Activated naive CD8-positive, alpha-beta T cell (primary cell): ENCODE measurements around the gene VSNL1.

Experiments used
- H3K27ac Mint-ChIP-seq: one replicate; pipeline ENCODE4 v1.8.0; 2021; ENCODE audit warnings: mixed read lengths
- H3K27me3 Mint-ChIP-seq: one replicate; pipeline ENCODE4 v1.8.0; 2021; ENCODE audit warnings: mixed read lengths
- H3K36me3 Mint-ChIP-seq: one replicate; pipeline ENCODE4 v1.8.0; 2021; ENCODE audit warnings: mixed read lengths
- H3K4me1 Mint-ChIP-seq: one replicate; pipeline ENCODE4 v1.8.0; 2021; ENCODE audit warnings: low read depth, mixed read lengths
- H3K4me3 Mint-ChIP-seq: one replicate; pipeline ENCODE4 v1.8.0; 2021; ENCODE audit warnings: mild to moderate bottlenecking, mixed read lengths
- H3K9me3 Mint-ChIP-seq: one replicate; pipeline ENCODE4 v1.8.0; 2021; ENCODE audit warnings: low read depth, mixed read lengths

VSNL1 gene

DNA sequence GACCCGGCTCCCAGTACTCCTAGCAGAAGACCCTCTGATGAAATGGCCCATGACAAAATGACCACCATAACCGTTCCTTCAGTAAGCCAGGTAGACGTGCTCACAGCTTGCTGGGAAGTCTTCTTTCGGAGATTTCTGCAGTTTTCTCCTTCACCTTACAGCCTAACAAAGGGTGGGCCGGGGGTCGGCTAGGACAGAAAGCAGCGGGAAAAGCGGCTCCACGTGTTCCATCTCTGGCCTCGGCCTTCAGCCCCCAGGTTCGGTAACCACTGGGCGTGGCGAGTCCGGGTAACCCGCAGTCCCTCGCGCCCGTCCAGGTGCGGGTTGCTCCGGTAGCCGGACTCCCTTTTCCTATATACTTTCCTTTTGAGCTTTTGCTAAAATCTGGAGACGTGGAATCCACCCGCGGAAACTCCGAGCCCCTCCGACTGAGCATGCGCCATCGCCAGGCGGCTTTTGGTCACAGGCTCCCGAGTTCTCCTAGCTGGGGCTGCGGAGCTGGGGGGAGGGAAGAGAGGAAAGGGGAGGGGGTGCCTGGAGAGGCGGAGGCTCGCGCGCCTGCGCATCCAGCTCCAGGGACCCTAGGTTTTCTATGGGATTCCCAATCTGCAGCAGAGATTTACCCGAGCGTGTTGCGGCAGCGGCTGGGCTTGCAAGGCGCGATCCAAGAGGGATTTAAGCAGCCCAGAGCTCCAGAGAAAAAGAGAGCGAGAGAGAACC, at the start of gene VSNL1:
VSNL1 (plus strand) TSS at position 604 of the 720 bp plus-strand sequence. CDS start 51,379 bp downstream, outside the sequence.
- peaks cover 38% of the 10 kb centered on the region for H3K27me3 Mint-ChIP-seq
- H3K4me3 Mint-ChIP-seq: no peak within 1 kb of the TSS
- H3K4me1 Mint-ChIP-seq: peaks cover 4% of the 10 kb centered on the region
- no peaks in the 10 kb centered on the region for H3K9me3 Mint-ChIP-seq
- no peak within 1 kb of the TSS for H3K27ac Mint-ChIP-seq
- no peaks in the 10 kb centered on the region for H3K36me3 Mint-ChIP-seq

GRCh38 chr2:17495590-17495989, 44.9 kb upstream of the VSNL1 start:
- Mint-ChIP-seq H3K36me3 (no peaks in the 10 kb centered on the region), H3K27me3 (no peaks in the 10 kb centered on the region), H3K4me3 (no peak overlapping the region), H3K27ac (no peak overlapping the region), H3K4me1 (no peaks in the 10 kb centered on the region), H3K9me3 (no peaks in the 10 kb centered on the region)

DNA sequence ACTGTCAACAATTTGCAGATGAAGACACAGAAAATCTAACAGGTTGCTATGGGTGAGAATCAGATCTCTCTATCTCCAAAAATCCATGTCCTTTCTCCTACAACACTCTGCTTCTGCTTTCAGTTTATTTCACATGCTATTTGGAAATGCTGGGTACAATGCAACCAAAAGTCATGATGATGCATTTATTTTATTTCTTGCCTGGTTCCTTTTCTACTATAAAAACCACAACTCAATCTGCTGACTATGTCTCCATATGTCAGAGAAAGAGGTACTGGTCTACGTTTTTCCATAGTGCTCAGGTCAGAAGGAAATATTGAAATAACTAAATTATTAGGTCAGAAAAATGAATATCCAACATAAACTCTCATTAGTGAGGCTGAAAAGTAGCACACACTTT, 42.8 kb upstream of the VSNL1 start:
- H3K4me3 Mint-ChIP-seq: no peak overlapping the region
- no peaks in the 10 kb centered on the region for H3K4me1 Mint-ChIP-seq
- no peaks in the 10 kb centered on the region for H3K27me3 Mint-ChIP-seq
- no peaks in the 10 kb centered on the region for H3K9me3 Mint-ChIP-seq
- H3K36me3 Mint-ChIP-seq: no peaks in the 10 kb centered on the region
- H3K27ac Mint-ChIP-seq: no peak overlapping the region

- Mint-ChIP-seq H3K27ac (no peak overlapping the region), H3K4me1 (no peaks in the 10 kb centered on the region), H3K27me3 (no peaks in the 10 kb centered on the region), H3K9me3 (no peaks in the 10 kb centered on the region), H3K36me3 (no peaks in the 10 kb centered on the region), H3K4me3 (no peak overlapping the region)
Observed at GRCh38 chr2:17506736-17507616, 33.5 kb upstream of the VSNL1 start.

- H3K9me3 Mint-ChIP-seq: peaks cover 4% of the 10 kb centered on the region
- no peak overlapping the region for H3K4me3 Mint-ChIP-seq
Observed at GRCh38 chr2:17515652-17516051, 24.8 kb upstream of the VSNL1 start.

GRCh38 chr2:17517481-17518211, 22.9 kb upstream of the VSNL1 start:
- Mint-ChIP-seq H3K36me3 (no peaks in the 10 kb centered on the region), H3K4me3 (no peak overlapping the region), H3K4me1 (no peaks in the 10 kb centered on the region), H3K9me3 (peaks cover 4% of the 10 kb centered on the region), H3K27me3 (peaks cover 18% of the 10 kb centered on the region), H3K27ac (no peak overlapping the region)

More at GRCh38 chr2:17515652-17516051, 24.8 kb upstream of the VSNL1 start:
- H3K27ac Mint-ChIP-seq: no peak overlapping the region
- no peaks in the 10 kb centered on the region for H3K36me3 Mint-ChIP-seq
- peaks cover 15% of the 10 kb centered on the region for H3K27me3 Mint-ChIP-seq
- H3K4me1 Mint-ChIP-seq: no peaks in the 10 kb centered on the region

DNA sequence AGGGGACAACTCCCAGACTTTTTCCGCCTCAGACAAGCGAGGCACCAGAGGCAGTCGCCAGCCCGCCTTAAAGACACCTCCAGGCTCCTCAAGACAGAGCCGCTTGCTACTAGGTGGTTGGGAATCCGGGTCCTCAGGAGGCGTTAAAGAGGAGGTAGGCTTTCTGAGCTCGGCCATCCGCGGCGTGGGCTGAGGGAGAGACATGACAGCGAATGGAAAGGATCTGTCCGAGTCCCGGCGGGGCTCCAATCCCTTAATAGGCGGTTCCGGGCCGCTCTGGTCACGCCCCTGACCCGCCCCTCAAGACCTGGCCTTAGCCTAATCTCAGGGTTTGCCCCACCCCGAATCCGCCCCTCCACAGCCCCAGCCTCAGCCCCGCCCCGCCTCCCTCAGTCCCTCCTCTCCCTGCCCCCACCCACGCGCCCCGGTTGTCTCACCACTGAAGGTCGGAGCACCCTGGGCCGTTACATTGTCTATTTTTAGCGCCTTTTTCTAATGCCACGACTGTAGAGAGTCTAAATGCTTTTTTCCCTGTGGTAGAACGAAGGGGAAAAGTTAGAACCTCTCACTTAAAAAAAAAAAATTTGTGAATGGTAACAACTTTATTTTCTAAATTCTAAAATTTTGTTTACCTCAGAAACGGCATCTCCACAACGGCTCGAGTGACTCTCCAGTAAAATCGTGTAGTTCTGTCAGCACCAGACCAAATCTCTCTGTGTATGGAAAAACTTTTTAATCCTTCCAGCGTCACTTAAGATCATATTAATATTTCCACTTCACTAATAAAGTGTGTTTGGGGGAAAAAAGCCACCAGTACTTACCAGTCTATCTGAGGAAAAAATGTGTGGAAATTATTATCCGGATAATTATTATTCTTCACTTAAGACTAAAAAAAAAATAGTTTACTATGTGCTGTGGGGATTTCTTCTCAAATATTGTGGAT, 22.0 kb upstream of the VSNL1 start, which contains the start of gene RAD51AP2:
RAD51AP2 (minus strand) TSS at position 229 of the 943 bp plus-strand sequence; CDS start at position 204, 25 bp downstream.
- Mint-ChIP-seq H3K27me3 (peaks cover 18% of the 10 kb centered on the region), H3K36me3 (no peaks in the 10 kb centered on the region), H3K4me1 (no peaks in the 10 kb centered on the region), H3K9me3 (peaks cover 4% of the 10 kb centered on the region), H3K27ac (no peak within 1 kb of the TSS), H3K4me3 (no peak within 1 kb of the TSS)

DNA sequence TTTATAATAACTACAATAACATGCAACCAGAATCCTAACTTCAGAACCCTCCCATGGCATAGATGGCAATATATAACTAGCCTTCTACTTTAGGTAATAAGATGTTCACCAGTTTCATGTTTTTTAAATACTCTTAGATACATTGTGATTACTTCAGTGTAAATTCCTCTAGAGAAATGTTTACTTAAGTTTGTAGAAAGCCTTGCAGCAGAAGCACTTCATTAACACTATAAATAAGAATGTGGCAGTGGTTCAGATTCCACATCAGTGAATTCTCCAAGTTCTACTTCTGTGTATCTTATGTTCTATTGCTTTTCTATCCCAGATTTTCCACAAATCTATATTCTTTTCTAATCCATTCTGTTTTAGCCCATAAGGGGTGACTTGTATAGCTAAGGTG, 21.0 kb upstream of the VSNL1 start:
- no peak overlapping the region for H3K4me3 Mint-ChIP-seq
- no peaks in the 10 kb centered on the region for H3K4me1 Mint-ChIP-seq
- no peaks in the 10 kb centered on the region for H3K36me3 Mint-ChIP-seq
- H3K27ac Mint-ChIP-seq: no peak overlapping the region
- peaks cover 20% of the 10 kb centered on the region for H3K27me3 Mint-ChIP-seq
- peaks cover 4% of the 10 kb centered on the region for H3K9me3 Mint-ChIP-seq

- Mint-ChIP-seq H3K9me3 (peaks cover 4% of the 10 kb centered on the region), H3K27ac (no peak overlapping the region)
Observed at GRCh38 chr2:17520761-17521160, 19.7 kb upstream of the VSNL1 start.

GRCh38 chr2:17521621-17522020, 18.9 kb upstream of the VSNL1 start:
- peaks cover 4% of the 10 kb centered on the region for H3K9me3 Mint-ChIP-seq
- H3K4me3 Mint-ChIP-seq: no peak overlapping the region
- no peaks in the 10 kb centered on the region for H3K36me3 Mint-ChIP-seq
- H3K27ac Mint-ChIP-seq: no peak overlapping the region
- H3K4me1 Mint-ChIP-seq: no peaks in the 10 kb centered on the region
- peaks cover 26% of the 10 kb centered on the region for H3K27me3 Mint-ChIP-seq

More at GRCh38 chr2:17520761-17521160, 19.7 kb upstream of the VSNL1 start:
- Mint-ChIP-seq H3K4me3 (no peak overlapping the region), H3K4me1 (no peaks in the 10 kb centered on the region), H3K36me3 (no peaks in the 10 kb centered on the region), H3K27me3 (peaks cover 26% of the 10 kb centered on the region)

GRCh38 chr2:17522303-17522702, 18.2 kb upstream of the VSNL1 start:
- no peaks in the 10 kb centered on the region for H3K36me3 Mint-ChIP-seq

GRCh38 chr2:17529771-17530170, 10.7 kb upstream of the VSNL1 start:
- no peak overlapping the region for H3K4me3 Mint-ChIP-seq
- H3K27ac Mint-ChIP-seq: no peak overlapping the region
- peaks cover 7% of the 10 kb centered on the region for H3K27me3 Mint-ChIP-seq
- no peaks in the 10 kb centered on the region for H3K36me3 Mint-ChIP-seq
- no peaks in the 10 kb centered on the region for H3K9me3 Mint-ChIP-seq
- H3K4me1 Mint-ChIP-seq: no peaks in the 10 kb centered on the region

More at GRCh38 chr2:17522303-17522702, 18.2 kb upstream of the VSNL1 start:
- Mint-ChIP-seq H3K27ac (no peak overlapping the region), H3K4me1 (no peaks in the 10 kb centered on the region), H3K27me3 (peaks cover 22% of the 10 kb centered on the region), H3K9me3 (no peaks in the 10 kb centered on the region), H3K4me3 (no peak overlapping the region)

- peaks cover 4% of the 10 kb centered on the region for H3K4me1 Mint-ChIP-seq
- no peak overlapping the region for H3K4me3 Mint-ChIP-seq
- H3K27ac Mint-ChIP-seq: no peak overlapping the region
- no peaks in the 10 kb centered on the region for H3K9me3 Mint-ChIP-seq
- no peaks in the 10 kb centered on the region for H3K36me3 Mint-ChIP-seq
- peaks cover 13% of the 10 kb centered on the region for H3K27me3 Mint-ChIP-seq
Observed at GRCh38 chr2:17533546-17533945, 7.0 kb upstream of the VSNL1 start.

- H3K4me1 Mint-ChIP-seq: peaks cover 4% of the 10 kb centered on the region
- H3K9me3 Mint-ChIP-seq: no peaks in the 10 kb centered on the region
- H3K27me3 Mint-ChIP-seq: peaks cover 27% of the 10 kb centered on the region
- H3K36me3 Mint-ChIP-seq: no peaks in the 10 kb centered on the region
- H3K4me3 Mint-ChIP-seq: no peak overlapping the region
- H3K27ac Mint-ChIP-seq: no peak overlapping the region
Observed at GRCh38 chr2:17536416-17536815, 4.1 kb upstream of the VSNL1 start.
